Occipital lobe (tissue), 2 donors: ENCODE measurements around the gene FEM1A. TPM values are rescaled to one million over a fixed set of nuclear protein-coding genes. Genes with fewer than 3 reads are reported as not detected.
"Not testable (repeated sequence)": the region's sequence is repeated elsewhere in the genome, so short reads cannot be mapped to it uniquely, and the experiment has no call there.

Experiments used
- DNase-seq: peaks from one replicate; lab custom pipeline; 2025; lab: John Stamatoyannopoulos, UW
- total RNA-seq: library from RNA; depleted of rRNA; stranded (reverse); fragments of >200 nt; gene quantifications from one replicate; pipeline ENCODE4 v1.2.3, GENCODE V29; 2014

The FEM1A gene
- total RNA-seq, 1 donor from 2014 or later, result 24.0 TPM

GRCh38 chr19:4811328-4812131 is 20.0 kb downstream of the FEM1A start:
- peak; percentile 35 for DNase-seq

GRCh38 chr19:4814625-4815425 is 23.3 kb downstream of the FEM1A start:
- no peak for DNase-seq

- DNase-seq, result peak; percentile 89
These were observed 24.1 kb downstream of the FEM1A start for GRCh38 chr19:4815426-4816201.

- DNase-seq, result no peak
These were observed 24.8 kb downstream of the FEM1A start for GRCh38 chr19:4816202-4816949.

GRCh38 chr19:4816950-4817278 is 25.4 kb downstream of the FEM1A start:
- DNase-seq, result no peak

- DNase-seq, result no peak
These were observed 26.1 kb downstream of the FEM1A start for GRCh38 chr19:4817467-4818277.

- no peak for DNase-seq
These were observed 29.7 kb downstream of the FEM1A start for GRCh38 chr19:4821265-4821664.

- not testable (repeated sequence) for DNase-seq
These were observed 30.8 kb downstream of the FEM1A start for GRCh38 chr19:4822354-4822753.

GRCh38 chr19:4823577-4823976 is 32.0 kb downstream of the FEM1A start:
- no peak for DNase-seq

GRCh38 chr19:4829001-4829712 is 37.6 kb downstream of the FEM1A start:
- DNase-seq, result no peak

GRCh38 chr19:4830332-4830731 is 38.8 kb downstream of the FEM1A start:
- no peak for DNase-seq

GRCh38 chr19:4830768-4831265 is 39.3 kb downstream of the FEM1A start:
- no peak for DNase-seq

GRCh38 chr19:4831304-4831978 is 39.9 kb downstream of the FEM1A start, which contains the start of gene TICAM1:
TSS of gene TICAM1 (minus strand) at chr19:4831712. CDS start at chr19:4818377, 13,335 bp downstream.
- no peak for DNase-seq

- DNase-seq, result not testable (repeated sequence)
These were observed 40.4 kb downstream of the FEM1A start for GRCh38 chr19:4831979-4832340.

GRCh38 chr19:4832776-4833175 is 41.2 kb downstream of the FEM1A start:
- DNase-seq, result no peak

- no peak for DNase-seq
These were observed 47.7 kb downstream of the FEM1A start for GRCh38 chr19:4839192-4839591.

GRCh38 chr19:4843647-4843965 is 52.1 kb downstream of the FEM1A start:
- DNase-seq, result no peak

GRCh38 chr19:4844348-4845179 is 53.0 kb downstream of the FEM1A start:
- DNase-seq, result no peak
